Omental fat pad (tissue), 4 donors: ENCODE results near the gene RPUSD1. TPM values are rescaled to one million over a fixed set of nuclear protein-coding genes. Genes with fewer than 3 reads are reported as not detected.
"Not testable (repeated sequence)": the region's sequence is repeated elsewhere in the genome, so short reads cannot be mapped to it uniquely, and the experiment has no call there.

Experiments
- ATAC-seq: fragments of 150-250 bp; one replicate; pipeline ENCODE4 v1.9.1; 2016; ENCODE audit warnings: mild to moderate bottlenecking, moderate library complexity; ENCODE audit not compliant: low FRiP score
- DNase-seq: peaks from one replicate; pipeline ENCODE4 v3.0.0-alpha.2; 2019; ENCODE audit warnings: low spot score
- CTCF ChIP-seq, 3 donors: fragments of 450-650 bp; IDR thresholded peaks; one replicate each; pipeline ENCODE4 v1.5.1; 2016 to 2017; ENCODE audit warnings: antibody characterized with exemption in 3 of 3, mild to moderate bottlenecking in 3 of 3, moderate library complexity in 2 of 3
- total RNA-seq, 4 donors: library from RNA; depleted of rRNA; stranded (reverse); fragments of >200 nt; gene quantifications; one replicate each; pipeline ENCODE4 v1.1.0, GENCODE V29; 2016

The RPUSD1 gene
- total RNA-seq, 4 donors from 2014 or later = 9.6 to 20.9 (median 13.7) TPM

GRCh38 chr16:824194-824593, 36.0 kb upstream of the RPUSD1 start:
- no peak for DNase-seq
- no peak for TF ChIP-seq CTCF (IDR thresholded peaks at IDR 0.05)
- ATAC-seq = no peak

DNA sequence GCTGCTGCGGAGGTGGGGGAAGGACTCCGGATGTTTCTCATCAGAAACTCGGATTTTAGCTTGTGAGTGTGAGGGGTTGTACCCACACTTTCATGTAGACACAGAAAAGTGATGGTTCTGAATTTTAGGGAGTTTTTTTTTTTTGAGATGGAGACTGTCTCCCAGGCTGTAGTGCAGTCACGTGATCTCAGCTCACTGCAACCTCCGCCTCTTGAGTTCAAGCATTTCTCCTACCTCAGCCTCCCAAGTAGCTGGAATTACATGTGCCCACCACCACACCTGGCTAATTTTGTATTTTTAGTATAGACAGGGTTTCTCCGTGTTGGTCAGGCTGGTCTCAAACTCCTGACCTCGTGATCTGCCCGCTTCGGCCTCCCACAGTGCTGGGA, 34.7 kb upstream of the RPUSD1 start:
- ATAC-seq (no peak), DNase-seq (no peak)
- TF ChIP-seq CTCF (IDR thresholded peaks at IDR 0.05) = no peak

- no peak for TF ChIP-seq CTCF (IDR thresholded peaks at IDR 0.05)
- DNase-seq (no peak), ATAC-seq (no peak)
Measured at GRCh38 chr16:822174-822908, 34.2 kb upstream of the RPUSD1 start.

DNA sequence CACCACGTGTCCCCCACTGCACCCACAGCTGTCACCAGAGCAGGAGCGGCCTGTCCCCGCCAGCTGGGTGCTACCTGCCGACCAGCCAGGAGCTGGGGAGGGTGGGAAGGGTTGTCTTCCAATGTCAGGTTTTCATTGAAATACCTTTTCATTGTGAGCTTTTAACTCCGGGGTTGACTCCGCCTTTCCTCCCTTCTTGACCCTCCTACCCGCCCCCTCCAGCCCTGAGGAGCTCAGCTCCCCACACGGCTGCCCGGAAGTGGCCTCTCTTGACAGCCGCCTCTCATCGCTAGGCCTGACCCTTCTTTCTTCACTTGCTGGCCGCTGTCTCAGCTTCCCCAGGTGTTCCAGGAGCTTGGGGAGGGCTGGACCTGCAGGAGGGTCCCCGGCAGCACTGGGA, 33.6 kb upstream of the RPUSD1 start:
- no peak for TF ChIP-seq CTCF (IDR thresholded peaks at IDR 0.05)
- DNase-seq (no peak), ATAC-seq (no peak)

DNA sequence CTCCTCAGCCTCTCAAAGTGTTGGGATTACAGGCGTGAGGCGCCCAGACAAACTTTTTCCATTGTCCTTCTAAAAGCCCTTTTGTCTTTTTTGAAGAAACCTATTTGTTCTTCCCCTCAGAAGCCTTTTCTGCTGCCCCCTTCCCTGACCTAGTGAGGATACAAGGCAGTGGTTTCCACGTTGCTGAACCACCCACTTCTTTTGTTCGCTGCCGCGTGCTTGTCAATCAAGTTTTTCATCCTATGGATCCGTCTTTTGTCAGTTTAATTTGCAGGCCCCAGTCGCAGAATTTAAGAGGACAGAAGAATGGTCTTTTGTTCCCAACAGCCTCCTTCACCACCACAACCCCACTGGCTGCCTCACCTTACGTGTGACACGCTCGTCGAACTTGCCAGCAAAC, 32.6 kb upstream of the RPUSD1 start:
- ATAC-seq (no peak), DNase-seq (no peak)
- TF ChIP-seq CTCF (IDR thresholded peaks at IDR 0.05) = no peak

- not testable (repeated sequence) for DNase-seq, ATAC-seq
Measured at GRCh38 chr16:820044-820408, 31.8 kb upstream of the RPUSD1 start.

DNA sequence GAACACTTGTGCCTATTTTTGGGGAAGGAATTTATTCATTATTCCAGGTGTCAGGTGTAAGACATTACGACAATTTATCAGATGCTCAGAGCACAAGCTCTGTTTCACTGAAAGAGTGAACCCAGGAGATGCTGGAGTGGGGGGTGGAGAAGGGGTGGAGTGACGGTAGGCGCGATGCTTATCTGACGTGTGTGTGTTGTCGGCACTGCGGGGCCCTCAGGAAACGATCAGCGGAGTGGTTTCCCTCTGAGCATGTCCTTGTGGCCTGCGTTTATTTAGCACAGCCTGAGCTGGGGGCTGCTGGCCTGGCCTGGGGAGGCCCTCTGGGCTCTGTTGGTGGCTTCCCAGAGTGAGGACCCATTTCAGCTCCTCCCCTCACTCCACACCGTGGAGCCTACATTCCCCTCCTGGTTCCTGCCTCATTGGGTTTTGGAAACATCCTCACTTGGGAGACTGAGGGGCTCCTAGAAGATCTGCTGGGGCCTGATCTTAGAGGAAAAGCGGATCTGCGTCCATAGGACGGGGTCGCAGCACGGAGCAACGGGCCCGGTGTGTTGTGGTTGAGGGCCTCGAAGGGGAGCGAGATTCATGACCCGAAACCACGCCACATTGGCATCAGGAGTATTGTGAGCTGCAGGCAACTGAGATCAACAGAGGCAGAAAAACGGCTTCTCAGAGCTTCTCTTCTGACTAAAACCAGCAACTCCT, 31.3 kb upstream of the RPUSD1 start:
- ATAC-seq = no peak
- no peak for TF ChIP-seq CTCF (IDR thresholded peaks at IDR 0.05)
- no peak for DNase-seq
